Measurements from ENCODE around the gene FRMD4B.
"Not testable (repeated sequence)": the region's sequence is repeated elsewhere in the genome, so short reads cannot be mapped to it uniquely, and the experiment has no call there.

Gene FRMD4B

GRCh38 chr3:69282181-69282580 lies 103.7 kb downstream of the FRMD4B start:
- DNase-seq = no peak

GRCh38 chr3:69277403-69277802 lies 108.5 kb downstream of the FRMD4B start:
- not testable (repeated sequence) for DNase-seq

DNA sequence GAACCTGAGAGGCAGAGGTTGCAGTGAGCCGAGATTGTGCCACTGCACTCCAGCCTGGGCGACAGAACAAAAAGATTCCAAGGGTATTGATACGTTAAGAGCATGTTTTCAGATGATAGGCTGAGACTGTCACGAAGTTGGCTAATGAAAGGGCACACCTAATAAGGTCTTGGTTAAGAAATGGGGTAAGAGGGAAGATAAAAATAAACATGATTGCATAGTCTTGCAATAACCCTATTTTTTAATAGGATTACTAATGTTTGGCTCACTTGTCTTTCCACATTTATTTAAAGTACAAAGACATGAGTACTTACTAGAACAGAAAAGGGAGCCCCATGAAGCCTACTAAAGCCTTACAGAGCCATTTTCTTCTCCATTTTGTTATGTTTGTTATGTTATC lies 109.0 kb downstream of the FRMD4B start:
- DNase-seq = no peak

DNA sequence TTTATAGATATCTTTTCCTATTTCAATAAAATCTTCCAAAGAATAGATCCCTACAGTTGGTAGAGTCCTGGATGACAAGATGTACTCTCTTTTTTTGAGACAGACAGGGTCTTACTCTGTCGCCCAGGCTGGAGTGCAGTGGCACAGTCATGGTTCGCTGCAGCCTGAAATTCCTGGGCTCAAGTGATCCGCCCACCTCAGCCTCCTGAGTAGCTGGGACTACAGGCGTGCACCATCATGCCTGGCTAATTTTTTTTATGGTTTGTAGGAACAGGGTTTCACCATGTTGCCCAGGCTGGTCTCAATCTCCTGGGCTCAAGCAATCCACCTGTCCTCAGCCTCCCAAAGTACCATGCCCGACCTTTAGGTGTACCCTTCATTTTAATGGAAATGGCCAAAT lies 109.7 kb downstream of the FRMD4B start:
- DNase-seq = not testable (repeated sequence)

DNA sequence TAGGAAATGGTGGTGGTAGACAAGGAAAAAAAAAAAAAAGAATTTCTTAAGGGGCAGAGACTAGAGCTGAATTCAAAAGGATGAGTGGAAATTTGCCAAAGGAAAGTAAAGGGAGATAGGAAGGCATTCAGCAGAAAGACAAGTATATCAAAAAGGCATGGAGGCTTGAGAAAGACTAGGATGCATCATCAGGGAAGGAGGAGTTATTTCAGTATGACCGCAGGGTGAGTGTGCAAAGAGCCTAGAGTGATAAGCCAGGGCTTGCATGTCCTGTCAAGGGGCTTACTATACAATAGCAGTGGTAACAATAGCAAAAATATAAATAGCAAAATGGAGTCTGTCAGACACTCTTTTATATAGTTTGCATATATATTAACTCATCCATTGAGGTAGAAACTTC lies 112.0 kb downstream of the FRMD4B start:
- no peak for DNase-seq

DNA sequence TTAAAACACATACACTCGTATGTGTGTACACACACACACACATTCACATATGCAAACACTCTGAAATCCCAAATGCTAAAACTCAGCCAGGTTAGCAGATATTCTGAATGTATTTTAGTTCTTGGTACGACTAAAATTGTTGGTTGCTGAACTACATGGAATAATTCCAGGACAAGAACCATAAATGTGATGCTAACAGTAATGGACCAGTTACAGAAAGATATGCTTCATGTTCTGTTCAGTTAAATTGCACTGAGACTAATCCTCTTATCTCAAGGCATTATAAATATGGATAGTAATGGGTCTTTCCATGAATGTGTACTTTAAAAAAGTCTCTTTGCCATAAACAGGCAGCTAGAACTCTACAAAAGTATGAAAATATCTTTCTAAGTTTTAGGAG lies 113.3 kb downstream of the FRMD4B start:
- no peak for DNase-seq

DNA sequence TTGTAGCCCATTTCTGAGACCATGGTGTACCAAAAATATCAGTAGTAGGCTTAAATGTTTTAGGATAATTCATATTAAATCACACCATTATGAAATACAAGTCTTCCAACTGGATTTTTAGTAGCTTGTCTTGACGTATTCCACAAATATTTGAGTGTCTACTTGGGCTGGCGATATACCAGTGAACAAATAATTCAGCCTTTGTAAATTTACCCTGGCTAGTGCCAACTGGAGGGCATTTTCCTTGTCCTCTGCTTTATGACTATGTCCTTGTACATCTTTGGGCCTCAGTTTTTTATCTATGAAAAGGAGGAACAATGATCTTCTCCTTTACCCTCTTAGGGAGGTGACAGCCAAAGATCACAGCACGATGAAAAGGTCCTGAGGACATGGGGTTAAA lies 114.8 kb downstream of the FRMD4B start:
- no peak for DNase-seq

DNA sequence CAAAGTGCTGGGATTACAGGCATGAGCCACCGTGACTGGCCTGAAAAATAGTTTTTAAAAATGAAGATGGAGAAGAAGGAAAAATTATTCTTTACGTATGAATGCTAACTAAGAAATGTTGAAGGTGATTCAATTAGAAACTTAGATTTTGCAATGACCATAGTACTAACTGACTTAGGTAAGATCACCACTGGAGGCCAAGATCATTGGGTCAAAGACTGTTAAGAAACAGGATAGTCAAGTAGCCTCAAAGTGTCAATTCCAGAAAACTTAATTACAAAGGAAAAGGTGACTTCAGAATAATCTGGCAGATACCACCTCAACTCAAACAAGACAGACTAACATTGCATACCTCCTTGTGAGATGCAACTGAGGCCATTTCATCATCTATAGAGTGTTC lies 119.3 kb downstream of the FRMD4B start:
- no peak for DNase-seq

DNA sequence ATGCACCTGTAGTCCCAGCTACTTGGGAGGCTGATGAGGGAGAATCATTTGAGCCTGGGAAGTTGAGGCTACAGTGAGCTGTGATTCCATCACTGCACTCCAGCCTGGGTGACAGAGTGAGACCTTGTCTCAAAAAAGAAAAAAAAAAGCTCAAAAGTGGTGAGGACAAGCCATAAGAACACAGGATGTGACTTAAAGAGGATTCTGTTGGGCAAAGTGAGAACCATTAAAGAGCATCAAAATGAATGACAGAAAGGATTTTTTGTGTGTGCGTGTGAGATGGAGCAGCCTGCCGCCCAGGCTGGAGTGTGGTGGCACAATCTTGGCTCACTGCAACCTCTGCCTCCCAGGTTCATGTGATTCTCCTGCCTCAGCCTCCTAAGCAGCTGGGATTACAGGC lies 119.8 kb downstream of the FRMD4B start:
- DNase-seq = not testable (repeated sequence)

DNA sequence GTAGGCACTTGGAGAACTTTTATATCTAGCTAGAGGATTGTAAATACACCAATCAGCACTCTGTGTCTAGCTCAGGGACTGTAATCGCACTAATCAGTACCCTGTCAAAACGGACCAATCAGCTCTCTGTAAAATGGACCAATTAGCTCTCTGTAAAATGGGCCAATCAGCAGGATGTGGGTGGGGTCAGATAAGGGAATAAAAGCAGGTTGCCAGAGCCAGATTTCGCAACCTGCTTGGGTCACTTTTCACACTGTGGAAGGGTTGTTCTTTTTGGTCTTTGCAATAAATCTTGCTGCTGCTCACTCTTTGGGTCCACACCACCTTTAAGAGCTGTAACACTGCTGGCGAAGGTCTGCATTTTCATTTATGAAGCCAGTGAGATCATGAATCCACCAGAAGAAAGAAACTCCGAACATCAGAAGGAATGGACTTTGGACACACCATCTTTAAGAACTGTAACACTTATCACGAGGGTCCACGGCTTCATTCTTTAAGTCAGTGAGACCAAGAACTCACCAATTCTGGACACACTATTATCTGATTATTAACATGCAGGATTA lies 125.0 kb downstream of the FRMD4B start:
- DNase-seq = not testable (repeated sequence)

- DNase-seq = no peak
Observed at GRCh38 chr3:69260216-69260787, 125.6 kb downstream of the FRMD4B start.

DNA sequence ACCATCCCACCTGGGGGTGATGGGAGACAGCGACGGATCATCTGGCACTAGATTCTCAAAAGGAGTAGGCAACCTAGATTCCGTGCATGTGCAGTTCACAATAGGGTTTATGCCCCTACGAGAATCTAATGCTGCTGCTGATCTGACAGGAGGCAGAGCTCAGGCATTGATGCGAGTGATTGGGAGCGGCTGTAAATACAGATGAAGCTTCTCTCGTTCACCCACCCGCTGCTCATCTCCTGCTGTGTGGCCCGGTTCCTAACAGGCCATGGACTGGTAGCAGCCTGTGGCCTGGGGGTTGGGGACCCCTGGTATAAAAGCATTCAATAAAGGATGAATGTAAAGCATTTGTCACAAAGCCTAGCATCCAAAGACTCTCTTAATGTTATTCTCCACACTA lies 126.8 kb downstream of the FRMD4B start:
- no peak for DNase-seq

DNA sequence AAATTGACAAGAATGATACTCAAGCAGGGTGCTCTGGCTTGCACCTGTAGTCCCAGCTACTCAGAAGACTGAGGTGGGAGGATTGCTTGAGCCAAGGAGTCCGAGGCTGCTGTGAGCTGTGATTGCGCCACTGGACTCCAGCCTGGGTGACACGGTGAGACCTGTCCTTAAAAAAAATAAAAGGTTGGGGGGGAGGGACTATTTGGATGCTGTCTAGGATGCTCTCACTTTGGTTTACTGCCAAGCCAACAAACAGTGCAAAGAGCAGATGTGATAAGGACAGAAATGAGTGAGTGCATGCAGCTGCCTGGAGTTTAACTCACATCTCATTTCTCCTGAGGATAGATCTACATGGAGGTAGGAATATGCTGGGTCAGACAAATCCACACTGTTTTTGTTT lies 130.0 kb downstream of the FRMD4B start:
- DNase-seq = no peak

DNA sequence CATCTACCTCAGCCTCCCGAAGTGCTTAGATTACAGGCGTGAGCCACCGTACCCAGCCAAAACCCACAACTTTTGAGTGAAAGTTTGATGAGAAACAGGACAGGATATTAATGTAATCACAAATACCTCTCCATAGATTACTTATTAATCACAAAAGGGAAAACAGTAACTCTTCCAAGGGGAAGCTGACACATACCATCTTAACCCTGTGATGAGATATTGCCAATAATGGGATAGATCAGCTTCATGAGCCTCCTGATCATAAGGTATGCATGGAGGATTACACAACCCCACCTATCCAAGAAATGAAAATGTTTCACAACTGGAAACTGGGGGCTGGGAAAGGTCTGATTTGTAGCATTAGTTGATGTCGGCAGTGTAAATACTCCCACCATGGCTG lies 131.5 kb downstream of the FRMD4B start:
- DNase-seq = no peak

GRCh38 chr3:69252631-69253030 lies 133.3 kb downstream of the FRMD4B start:
- DNase-seq = no peak

DNA sequence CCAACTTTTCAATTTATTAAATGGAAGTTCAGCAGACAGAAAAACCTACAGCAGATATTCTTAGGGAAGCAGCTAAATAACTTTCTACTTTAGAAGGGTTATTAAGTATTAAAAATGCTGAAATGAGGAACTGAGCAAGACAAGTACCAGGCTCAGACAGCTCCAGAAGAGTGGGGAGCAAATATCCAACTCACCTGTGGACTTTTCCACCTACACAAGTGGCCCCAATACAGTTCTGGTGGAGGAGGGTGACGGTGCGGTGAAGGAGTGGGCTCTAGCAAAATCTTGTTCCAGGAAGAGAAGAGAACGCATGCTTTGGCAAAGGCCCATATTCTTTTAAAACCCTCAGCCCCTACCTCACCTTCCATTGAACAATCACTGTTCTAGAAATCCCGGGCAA lies 133.7 kb downstream of the FRMD4B start:
- no peak for DNase-seq

DNA sequence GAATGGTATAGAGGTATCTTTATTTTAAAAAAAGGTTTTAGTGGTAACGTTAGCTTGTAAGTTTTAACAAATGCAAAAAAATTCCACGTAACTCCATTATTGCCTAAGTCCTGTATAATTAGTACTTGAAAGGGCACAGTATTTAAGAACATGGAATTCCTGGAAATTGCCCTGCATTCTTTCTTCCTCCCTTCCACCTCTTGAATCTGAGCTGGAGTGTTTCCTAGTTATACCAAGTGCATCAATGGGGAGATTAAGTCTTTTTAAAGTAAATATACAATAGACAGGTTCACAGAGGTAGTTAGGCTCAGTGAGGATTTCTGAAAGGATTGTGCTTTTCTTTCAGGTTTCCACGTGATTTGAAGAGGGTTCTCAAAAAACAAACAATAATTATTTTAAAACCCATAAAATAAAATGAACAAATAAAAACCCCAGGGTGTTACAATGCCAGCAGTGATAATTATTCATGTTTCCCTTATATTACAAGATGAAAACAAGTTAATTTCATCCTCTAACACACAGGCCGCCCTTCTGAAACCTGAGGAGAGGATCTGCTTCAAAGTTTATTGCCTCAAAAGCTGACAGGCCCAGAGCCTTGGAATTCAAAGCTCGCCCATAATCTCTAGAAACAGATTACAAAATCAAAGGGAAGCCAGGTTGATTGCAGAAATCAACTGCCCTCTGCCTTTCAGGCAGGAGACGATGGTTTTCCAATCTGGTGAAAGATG lies 134.6 kb downstream of the FRMD4B start:
- no peak for DNase-seq

- DNase-seq = peak; percentile 56 to 61
Observed at GRCh38 chr3:69250014-69250413, 135.9 kb downstream of the FRMD4B start.

- no peak for DNase-seq
Observed at GRCh38 chr3:69249001-69249400, 136.9 kb downstream of the FRMD4B start.

GRCh38 chr3:69248436-69248835 lies 137.5 kb downstream of the FRMD4B start:
- DNase-seq = no peak

GRCh38 chr3:69246612-69247011 lies 139.3 kb downstream of the FRMD4B start:
- no peak for DNase-seq

- DNase-seq = no peak
Observed at GRCh38 chr3:69244039-69244438, 141.8 kb downstream of the FRMD4B start.

DNA sequence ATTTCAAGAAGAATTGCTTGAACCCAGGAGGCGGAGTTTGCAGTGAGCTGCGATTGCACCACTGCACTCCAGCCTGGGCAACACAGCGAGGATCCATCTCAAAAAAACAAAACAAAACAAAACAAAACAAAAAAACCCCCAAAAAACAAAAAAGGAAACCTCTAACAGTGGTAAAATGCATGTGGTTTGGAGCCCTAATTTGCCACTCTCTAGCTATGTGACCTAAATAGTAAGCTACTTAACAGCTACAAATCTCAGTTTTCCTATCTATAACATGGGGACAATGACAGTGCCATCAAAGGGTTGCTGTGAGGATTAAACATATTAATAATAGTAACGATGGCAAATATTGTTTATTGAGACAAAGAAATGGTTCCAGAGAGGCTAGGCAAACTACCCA lies 144.1 kb downstream of the FRMD4B start:
- DNase-seq = no peak
